Activated CD8-positive, alpha-beta memory T cell treated with anti-CD3 and anti-CD28 coated beads, Interleukin-2, amount 50 U/mL, for 1 hour (primary cell): ENCODE measurements around the gene MTSS2.

Source experiments
- DNase-seq: peaks from one replicate; pipeline ENCODE4 v3.0.0-alpha.2; 2020; ENCODE audit errors: extremely low read depth

The MTSS2 gene, protein sequence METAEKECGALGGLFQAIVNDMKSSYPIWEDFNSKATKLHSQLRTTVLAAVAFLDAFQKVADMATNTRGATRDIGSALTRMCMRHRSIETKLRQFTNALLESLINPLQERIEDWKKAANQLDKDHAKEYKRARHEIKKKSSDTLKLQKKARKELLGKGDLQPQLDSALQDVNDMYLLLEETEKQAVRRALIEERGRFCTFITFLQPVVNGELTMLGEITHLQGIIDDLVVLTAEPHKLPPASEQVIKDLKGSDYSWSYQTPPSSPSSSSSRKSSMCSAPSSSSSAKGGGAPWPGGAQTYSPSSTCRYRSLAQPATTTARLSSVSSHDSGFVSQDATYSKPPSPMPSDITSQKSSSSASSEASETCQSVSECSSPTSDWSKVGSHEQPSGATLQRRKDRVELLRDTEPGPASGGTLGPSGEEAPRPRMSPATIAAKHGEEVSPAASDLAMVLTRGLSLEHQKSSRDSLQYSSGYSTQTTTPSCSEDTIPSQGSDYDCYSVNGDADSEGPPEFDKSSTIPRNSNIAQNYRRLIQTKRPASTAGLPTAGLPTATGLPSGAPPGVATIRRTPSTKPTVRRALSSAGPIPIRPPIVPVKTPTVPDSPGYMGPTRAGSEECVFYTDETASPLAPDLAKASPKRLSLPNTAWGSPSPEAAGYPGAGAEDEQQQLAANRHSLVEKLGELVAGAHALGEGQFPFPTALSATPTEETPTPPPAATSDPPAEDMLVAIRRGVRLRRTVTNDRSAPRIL

DNA sequence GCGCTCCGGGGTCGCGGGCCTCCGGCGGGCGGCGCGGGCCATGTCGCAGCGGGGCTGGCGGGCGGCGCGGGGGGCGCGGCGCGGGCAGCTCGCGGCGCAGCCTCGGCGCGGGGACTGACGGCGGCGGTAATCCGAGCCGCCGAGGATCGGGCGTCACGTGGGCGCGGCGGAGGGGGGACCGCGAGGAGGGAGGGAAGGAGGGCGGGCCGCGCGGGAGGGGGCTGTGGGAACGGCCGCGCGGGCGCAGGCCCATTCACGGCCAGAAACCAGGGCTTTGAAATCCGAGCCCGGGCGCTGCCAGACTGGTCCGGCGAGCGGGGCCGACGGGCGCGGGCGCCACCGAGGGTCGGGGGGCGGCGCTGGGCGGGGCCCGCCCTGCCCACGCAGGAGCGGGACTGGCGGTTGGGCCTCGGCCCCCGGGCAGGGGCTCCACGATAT lies at the start of gene MTSS2:
Gene MTSS2, minus strand, starts transcription at position 116 of the 438 bp plus-strand sequence. CDS start 262 bp downstream, outside the sequence.
- DNase-seq: no peak

DNA sequence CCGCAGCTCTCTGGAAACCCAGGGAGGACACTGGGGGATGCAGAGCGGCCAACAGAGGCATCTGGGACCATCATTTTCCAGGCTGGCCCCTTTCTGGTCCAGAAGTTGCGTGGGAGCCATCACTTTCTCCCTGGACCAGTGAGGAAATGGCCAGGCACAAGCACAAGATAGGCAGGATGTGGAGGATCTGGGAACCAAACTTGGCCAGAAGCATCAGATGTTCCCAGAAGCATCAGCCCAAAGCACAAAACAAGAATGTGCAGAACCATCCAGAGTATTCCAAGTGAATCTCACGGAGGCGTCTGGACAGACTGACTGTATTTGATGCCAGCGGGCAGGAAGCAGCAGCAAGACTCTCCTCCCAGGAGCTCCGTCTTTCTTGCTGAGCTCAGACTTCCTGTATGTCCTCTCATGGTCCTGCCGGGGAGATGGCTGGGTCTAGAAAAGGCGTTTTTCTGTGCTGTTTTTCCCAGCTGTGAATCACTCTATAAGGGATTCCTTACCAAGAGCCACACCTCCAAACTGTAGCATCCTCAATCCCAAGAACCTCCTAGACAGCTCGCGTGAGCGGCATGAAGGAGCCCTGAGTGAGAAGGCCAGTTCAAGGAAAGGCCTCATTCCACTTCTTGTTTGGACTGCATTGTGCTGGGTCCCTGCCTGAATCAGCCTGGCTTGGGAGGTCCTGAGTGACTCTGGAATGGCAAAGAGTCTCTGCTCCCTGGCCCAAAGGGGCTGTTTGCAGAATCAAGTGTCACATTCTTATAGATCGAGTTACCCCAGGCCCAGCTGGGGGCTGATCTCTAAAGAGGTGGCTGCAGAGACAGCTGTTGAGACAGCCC lies 49.5 kb upstream of the MTSS2 start:
- no peak for DNase-seq

DNA sequence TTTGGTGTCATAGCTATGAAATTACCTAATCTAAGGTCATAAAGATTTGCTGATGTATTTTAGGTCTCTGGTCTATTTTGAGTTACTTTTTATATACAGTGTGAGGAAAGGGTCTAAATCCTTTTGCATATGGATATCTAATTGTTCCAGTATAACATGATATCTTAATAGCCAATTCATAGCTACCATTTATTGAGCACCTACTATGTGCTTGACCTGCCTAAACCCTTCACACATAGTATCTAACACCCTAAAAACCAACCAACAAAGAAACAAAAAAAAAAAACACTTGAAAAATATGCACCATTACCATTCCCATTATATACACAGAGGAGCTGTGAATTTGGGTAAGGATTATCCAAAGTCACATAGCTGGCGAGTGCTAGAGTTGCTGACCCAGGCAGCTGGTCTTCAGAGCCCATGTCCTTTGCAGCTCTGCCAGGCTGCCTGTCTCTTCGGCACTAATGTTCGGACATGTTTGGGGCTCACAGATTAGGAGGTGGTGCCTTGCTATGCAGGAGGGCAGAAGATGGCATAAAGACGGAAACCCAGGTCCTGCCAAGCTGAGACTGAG lies 48.8 kb upstream of the MTSS2 start:
- no peak for DNase-seq

DNA sequence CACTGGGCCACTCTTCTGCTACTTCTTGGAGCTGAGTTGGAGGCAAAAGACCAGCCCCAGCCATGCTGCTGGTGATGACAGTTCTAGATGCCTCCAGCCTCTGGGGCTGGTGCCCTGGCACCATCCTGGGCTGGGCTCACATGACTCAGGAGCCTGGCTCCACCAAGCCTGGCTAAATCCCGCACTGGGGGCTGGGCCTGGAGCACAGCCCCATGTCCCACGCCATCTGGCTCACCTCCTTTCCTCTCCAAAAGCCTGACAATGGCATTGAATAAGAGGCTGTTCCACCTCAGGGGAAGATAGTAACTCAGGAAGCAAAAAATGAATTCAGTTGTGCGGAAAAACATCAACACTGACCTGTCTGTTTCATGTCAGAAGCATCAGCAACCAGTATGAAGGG lies 45.1 kb upstream of the MTSS2 start:
- DNase-seq: no peak

DNA sequence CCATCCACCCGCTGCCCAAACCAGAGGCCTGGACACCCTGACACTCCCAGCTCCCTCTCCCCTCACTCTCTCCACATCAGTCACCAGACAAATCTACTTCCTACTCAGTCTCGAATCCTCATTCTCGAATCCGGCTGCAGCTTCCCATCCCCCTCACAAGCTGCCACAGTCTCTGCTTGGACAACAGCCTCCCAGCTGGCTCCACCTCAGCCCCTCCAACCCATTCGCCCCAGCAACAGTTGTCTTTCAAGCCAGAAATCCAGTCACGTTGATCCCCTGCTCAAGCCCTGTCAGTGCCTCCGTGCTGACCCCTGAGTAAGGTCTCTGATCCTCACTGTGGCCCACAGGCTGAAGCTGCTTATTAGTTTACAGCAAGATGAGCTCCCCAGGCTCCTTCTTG lies 44.2 kb upstream of the MTSS2 start:
- no peak for DNase-seq

DNA sequence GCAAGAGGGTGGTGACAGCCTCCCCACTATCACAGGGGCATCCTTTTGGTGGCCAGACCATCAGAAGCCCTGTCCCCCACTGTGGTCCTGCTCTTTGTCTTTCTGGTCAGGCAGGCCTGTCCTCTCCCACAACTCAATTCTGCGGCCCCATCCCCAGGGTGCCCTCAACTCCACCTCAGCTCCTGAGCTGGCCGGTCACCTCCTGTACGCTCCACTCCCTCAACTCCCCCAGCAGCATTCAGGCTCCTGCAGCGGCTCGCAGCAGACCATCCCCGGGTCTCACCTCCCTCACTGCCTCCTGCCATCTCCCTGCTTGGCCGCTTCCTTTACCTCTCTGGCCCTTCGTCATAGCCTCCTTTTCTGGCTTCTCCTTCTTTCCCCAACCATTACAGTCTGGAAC lies 43.4 kb upstream of the MTSS2 start:
- DNase-seq: no peak

DNA sequence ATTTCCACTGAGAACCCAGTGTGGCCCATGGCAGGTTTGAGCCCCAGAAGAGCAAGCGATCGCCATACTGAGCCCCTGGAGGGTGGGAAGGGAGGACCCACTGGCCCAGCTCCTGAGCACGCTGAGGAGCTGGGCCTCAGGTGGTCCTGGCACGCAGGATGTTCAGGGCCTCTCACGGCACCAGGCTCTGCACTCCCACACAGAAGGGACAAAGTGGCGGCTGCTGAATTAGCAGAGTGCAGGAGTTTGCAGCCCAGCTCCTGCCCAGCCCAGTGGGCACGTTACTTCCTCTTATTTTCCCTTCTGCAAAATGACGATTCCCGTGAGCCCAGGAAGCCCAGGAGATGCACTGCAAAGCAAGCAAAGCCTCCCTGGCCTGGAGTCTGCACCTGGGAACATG lies 42.3 kb upstream of the MTSS2 start:
- DNase-seq: no peak

DNA sequence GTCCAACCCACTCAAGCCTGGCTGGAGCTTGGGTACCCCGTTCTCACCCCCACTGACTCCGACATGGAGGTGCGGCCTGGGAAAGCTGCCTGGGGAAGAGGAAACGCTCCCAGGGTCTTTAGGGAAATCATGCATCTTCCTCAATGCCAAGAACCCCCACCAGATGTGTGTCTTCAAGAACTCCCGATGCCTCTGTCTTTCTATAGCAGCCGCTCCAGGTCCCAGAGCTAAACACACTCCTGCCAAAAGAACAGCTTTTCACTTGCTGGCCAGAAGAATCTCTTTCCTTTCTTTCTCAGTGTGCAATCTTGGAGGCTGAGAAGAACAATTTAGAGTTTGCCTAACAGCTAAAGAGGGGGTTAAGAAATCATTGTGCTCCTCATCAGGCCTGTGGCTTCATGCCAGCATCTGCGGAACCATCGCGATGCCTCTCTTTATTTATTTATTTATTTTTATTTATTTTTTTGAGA lies 41.1 kb upstream of the MTSS2 start:
- no peak for DNase-seq

DNA sequence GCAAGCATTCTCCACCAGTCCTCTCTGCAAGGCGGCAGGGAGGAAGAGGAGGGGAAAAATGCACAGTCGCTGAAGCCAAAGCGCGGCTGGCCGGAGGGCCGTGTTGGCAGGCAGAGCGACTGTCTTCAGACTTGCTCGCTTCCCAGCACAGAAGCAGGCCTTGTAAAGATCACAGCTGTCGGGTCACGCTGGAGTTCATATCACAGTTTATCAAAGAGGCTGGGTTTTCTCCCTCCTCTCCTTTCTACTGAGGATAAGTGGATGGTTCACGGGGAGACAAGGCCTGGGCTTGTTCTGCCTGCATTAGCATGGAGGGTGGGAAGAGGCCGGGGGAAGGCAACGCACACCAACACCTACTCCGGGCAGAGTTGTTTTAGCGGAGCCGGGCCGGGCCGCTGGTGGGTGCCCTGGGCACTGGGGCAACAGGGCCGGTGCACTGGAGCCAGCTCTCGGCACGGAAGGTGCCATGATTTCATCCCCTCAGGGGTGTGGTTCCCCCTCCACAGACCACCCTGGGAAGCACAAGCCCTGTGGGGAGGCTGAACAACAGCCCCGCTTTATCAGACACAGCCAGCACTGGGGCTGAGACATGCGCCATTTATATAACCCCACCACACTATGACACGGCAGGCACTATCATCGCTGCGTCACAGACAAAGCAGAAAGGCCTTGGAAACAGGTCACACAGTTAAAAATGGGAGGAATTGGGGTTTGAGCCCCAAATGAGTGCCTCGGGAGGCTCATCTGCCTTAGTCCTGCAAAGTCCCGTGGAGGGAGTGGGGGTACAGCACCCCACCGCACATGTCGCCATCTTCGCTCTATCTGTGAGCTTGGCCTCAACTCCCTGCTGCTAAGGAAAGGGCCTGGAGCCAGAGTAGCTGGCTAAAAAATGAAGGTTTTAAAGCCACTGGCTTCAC lies 40.3 kb upstream of the MTSS2 start:
- DNase-seq: no peak

DNA sequence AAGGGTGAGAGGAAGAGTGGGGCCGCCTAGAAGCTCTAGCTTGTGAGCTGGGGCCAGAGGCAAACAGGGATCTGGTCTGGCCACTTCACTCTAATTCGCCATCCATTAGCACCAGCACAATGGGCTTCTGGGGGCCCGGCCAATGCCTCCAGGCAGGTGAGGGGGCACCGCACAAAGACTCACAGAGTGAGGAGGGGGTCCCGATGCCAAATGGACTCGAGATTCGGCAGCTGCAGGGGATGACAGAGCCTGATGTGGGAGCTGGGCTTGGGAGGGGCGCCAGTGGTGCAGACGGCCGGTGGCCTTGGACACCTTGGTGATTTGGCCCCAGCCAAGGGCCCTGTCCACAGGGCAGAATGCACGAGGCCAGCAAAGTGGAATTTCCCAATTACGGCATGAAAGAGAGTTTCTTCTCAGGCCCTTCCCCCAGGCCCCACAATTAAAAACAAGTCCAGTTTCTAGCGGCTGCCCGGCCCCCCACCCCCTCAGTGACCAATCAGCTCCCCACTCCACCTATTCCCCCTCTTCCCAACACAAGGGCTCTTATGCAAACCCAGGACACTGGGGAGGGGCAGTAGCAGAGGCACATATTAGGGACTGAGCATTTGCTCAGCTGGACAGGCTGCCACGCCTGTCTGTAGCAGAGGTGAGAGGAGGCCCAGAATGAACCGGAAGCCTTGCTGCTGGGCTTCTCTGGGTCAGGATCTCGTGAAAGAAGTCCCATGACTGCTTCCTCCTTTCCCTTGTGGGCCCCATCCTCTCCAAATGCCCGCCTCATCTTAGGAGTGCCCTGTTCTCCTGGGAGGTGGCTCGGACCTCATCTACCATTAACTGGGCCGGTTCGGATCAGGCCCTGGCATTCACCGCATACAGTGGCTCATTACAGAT lies 39.4 kb upstream of the MTSS2 start:
- no peak for DNase-seq

DNA sequence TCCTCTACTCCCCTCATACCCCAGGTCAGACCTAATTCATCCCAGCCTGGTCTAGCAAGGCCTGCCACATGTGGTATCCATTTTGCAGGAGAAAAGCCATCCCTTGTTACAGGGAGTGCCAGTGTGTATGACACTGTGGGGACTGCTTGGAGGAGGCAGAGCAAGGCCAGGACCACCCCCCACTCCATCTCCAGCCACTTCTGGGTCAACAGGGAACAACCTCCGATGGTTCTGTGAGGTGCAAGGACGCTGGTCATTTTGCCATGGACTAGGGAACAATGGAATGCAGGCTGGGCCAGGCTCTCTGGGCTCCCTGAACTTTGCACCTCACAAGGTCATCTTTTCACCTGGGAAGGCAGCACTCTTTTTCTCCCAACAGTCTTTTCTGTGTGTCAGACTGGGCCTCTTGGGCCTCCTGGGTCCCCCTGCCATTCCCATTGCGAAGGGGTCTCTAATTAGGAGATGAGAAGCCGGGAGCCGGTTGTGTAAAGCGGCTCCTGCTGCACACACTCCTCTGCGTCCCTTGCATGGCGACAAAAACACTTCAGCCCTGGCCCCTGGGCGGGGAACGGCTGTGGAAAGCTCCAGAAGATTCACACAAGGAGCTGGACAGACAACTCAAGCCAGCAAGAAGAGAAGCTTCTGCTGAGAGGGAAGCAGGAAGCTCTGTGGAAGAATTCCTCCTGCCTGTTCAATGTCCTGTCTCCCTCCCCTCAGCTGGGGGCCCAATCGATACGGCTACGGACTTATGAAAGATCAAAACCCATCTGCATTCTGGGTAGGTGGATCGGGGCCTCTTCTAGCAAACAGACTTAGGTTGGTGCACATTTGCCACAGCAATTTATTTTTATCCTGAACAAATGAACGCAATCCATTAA lies 38.5 kb upstream of the MTSS2 start:
- no peak for DNase-seq

DNA sequence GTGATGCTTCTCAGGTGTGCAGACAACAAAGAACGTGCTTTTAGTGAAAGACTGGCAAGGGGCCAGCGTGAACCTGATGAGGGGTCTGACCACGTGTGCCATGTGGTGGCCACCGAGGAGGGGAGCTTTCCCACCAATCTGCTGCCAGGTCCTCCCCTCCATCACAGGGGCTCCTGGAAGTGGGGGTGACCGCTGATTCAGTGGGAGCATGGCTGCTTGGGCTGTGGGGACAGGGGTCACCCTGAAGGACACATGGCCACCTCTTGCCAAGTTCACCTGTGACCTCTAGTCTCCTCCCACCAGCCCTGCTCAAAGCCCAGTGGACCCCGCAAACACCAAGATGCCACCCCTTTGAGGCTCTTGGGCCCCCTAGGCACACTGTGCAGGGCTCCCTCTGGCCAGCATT lies 37.9 kb upstream of the MTSS2 start:
- DNase-seq: no peak

DNA sequence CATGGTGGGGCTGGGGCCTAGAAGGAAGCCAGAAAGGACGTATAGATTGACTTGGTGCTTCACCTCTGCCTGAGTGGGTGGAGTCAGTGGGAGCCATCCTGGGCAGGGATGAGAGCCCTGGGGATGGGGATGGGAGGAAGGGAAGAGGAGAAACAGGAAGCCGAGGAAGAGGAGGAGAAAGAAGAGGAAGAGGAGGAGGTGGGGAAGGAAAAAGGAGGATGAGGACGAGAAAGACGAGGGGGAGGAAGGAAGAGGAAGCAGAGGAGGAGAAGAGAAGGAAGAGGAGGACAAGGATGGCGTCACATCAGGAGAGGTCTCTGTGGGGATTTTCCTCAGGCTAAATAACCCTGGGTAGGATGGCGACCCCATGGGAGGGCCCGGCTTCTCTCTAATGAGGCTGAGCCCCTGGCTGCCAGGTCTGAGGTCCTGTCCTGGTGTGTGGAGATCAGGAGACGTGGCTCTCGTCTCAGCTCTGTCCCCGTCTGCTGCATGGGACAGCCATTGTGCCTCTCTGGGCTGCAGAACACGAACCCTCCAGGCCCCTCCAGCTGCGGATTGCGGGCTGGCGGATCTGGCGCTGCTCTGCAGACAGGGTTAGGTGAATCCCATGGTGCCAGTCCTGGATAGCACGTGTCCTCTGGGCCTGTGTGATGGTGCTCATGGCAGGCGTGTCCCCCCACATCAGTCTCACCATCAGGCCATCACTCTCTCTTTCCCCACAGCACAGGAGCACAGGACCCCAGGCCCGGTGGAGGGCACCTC lies 35.5 kb upstream of the MTSS2 start:
- no peak for DNase-seq

DNA sequence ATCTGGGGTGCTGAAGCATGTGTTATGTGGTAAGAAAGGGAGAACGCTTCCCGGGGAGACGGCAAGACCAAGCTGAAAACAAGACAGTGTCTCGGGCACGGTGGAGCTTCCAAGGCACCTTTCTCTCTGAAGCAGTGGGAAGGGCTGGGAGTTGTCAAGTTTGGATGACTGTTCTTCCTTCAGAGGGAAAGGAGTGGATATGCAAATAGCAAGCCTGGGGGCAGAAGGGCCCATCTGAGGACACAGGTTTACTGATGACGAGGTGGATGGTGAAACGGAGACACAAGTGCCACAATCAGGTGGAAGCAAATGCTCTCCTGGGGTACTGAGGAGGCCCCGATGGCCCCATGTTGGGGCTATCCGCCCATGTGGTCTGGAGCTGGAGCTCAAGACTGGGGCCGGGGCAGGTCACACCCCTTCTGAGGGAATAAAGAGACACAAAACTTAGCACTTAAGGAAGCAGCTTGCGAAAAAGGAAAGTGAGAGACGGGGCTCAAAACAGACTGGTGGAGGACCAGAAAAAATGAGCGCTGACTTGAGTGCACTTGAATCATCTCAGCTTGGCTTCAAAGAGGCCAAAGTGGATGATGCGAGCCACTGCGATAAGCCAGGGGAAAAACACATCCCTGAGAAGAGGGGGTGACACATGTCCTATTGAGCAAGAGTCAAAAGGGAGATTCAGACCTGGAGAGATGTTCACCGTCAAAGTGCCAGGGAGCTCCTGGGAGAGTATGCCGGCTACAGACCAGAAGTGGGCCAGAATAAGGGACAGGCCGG lies 34.8 kb upstream of the MTSS2 start:
- no peak for DNase-seq

DNA sequence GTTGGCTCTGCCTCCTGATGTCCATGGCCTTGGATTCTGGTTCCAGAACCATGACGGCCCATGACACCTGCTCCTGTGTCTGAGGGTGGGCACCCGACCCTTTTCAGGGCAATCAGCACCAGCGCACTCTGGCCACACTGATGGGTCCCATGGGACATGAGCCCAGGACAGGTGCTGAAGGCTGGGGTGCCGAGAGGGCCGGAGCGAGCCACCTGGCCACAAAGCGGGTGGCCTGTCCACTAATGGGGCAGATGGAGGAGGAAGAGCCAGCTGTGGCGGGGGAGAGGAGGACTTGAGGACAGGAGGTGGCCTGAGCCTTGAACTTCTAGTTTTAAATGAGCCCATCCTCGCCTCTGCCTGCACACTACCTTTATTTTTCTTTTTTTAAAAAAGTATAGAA lies 31.2 kb upstream of the MTSS2 start:
- DNase-seq: no peak

DNA sequence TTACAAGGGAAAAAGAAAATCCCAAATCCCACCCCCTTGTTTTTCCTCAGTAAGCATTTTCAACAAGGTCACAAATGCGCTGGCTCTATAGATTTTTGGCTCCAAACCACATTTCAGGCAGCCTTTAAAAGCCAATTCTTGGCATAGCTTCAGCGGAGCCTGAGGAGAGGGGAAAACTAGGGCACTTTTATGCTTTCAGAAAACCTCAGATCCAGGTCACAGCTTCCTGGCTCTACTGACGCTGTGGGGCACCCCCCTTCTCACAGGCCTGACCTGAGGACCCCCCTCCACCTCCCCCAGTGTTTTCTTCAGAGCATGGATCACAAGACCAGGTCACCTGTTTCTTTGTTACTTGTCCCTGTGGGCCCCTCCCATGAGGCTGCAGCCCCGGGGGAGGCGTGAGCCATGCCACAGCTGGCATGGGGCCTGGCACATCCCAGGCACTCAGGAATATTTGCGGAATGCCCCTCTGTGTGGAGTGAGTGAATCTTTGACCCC lies 30.1 kb upstream of the MTSS2 start:
- no peak for DNase-seq
